CD14-positive monocyte (primary cell): ENCODE results near the gene MXRA8. TPM values are rescaled to one million over a fixed set of nuclear protein-coding genes. Genes with fewer than 3 reads are reported as not detected.

Experiments
- DNase-seq, 3 donors: peaks; one replicate each; pipeline ENCODE4 v3.0.0-alpha.2; 2011 to 2022
- H2AFZ ChIP-seq: 2 replicates; pipeline ENCODE4 v1.6.0; 2012; ENCODE audit warnings: mild to moderate bottlenecking, low read depth, low read length, inconsistent platforms; ENCODE audit not compliant: insufficient read depth, poor library complexity, severe bottlenecking
- H3K27ac ChIP-seq, 2 donors: 1 replicate in 1 of 2; 2 replicates in 1 of 2; pipeline ENCODE4 v1.5.1; 2012 to 2013; ENCODE audit warnings: low read length in 2 of 2, control low read depth in 1 of 2, inconsistent platforms in 1 of 2, low read depth in 1 of 2, mild to moderate bottlenecking in 1 of 2
- H3K27me3 ChIP-seq, 2 donors: one replicate each; pipeline versions ENCODE4 v1.6.0 to v1.6.1; 2011 to 2013; ENCODE audit warnings: low read length in 2 of 2; ENCODE audit not compliant: control insufficient read depth in 2 of 2, insufficient read depth in 2 of 2
- H3K36me3 ChIP-seq, 2 donors: replicated peaks in 1 of 2; 1 replicate in 1 of 2; 2 replicates in 1 of 2; pipeline versions ENCODE4 v1.5.1 to v1.6.1; 2012 to 2013; ENCODE audit warnings: low read length in 2 of 2, control low read depth in 1 of 2, inconsistent platforms in 1 of 2, mild to moderate bottlenecking in 1 of 2; ENCODE audit not compliant: insufficient read depth in 2 of 2, control insufficient read depth in 1 of 2
- H3K4me1 ChIP-seq, 2 donors: 1 replicate in 1 of 2; 2 replicates in 1 of 2; pipeline versions ENCODE4 v1.5.1 to v1.6.1; 2012 to 2013; ENCODE audit warnings: low read length in 2 of 2, control low read depth in 1 of 2, inconsistent platforms in 1 of 2, mild to moderate bottlenecking in 1 of 2, moderate library complexity in 1 of 2; ENCODE audit not compliant: insufficient read depth in 2 of 2, control insufficient read depth in 1 of 2
- H3K4me2 ChIP-seq: replicated peaks from 2 replicates; pipeline ENCODE3; 2012; ENCODE audit warnings: low read length, moderate library complexity, mild to moderate bottlenecking; ENCODE audit not compliant: poor library complexity, severe bottlenecking; ENCODE audit errors: extremely low read depth
- H3K4me3 ChIP-seq, 3 experiments: fragments of 200-600 bp in 1 of 3; sonication (generic) in 1 of 3; replicated peaks in 1 of 3; 1 replicate in 2 of 3; 2 replicates in 1 of 3; pipeline ENCODE4 v1.5.1; 2011 to 2013; ENCODE audit warnings: low read length in 3 of 3, mild to moderate bottlenecking in 3 of 3, control low read depth in 2 of 3, low read depth in 2 of 3, inconsistent platforms in 1 of 3, moderate library complexity in 1 of 3
- H3K79me2 ChIP-seq: 2 replicates; pipeline ENCODE4 v1.6.0; 2012; ENCODE audit warnings: mild to moderate bottlenecking, control low read depth, inconsistent platforms, low read length, moderate library complexity; ENCODE audit not compliant: insufficient read depth
- H3K9ac ChIP-seq: 2 replicates; pipeline ENCODE4 v1.6.0; 2017; ENCODE audit warnings: low read length, mild to moderate bottlenecking; ENCODE audit not compliant: insufficient read depth, poor library complexity, severe bottlenecking
- H3K9me3 ChIP-seq, 2 donors: replicated peaks in 1 of 2; 1 replicate in 1 of 2; 2 replicates in 1 of 2; pipeline versions ENCODE4 v1.5.1 to v1.6.1; 2012 to 2013; ENCODE audit warnings: low read length in 2 of 2, control low read depth in 1 of 2; ENCODE audit not compliant: control insufficient read depth in 1 of 2, insufficient read depth in 1 of 2
- H4K20me1 ChIP-seq: 2 replicates; pipeline ENCODE4 v1.6.0; 2012; ENCODE audit warnings: mild to moderate bottlenecking, low read length, control low read depth, moderate library complexity; ENCODE audit not compliant: insufficient read depth
- H3K27ac Mint-ChIP-seq, 7 donors: one replicate each; pipeline ENCODE4 v1.8.0; 2020; ENCODE audit warnings: mild to moderate bottlenecking in 7 of 7, mixed read lengths in 7 of 7, moderate library complexity in 6 of 7, inconsistent platforms in 2 of 7
- H3K27me3 Mint-ChIP-seq, 3 donors: one replicate each; pipeline ENCODE4 v1.8.0; 2021 to 2022; ENCODE audit warnings: low read depth in 3 of 3, mild to moderate bottlenecking in 3 of 3, mixed read lengths in 3 of 3, moderate library complexity in 3 of 3, inconsistent platforms in 1 of 3
- H3K36me3 Mint-ChIP-seq, 2 donors: one replicate each; pipeline ENCODE4 v1.8.0; 2020; ENCODE audit warnings: mixed read lengths in 2 of 2, inconsistent platforms in 1 of 2, mild to moderate bottlenecking in 1 of 2
- H3K4me1 Mint-ChIP-seq: one replicate; pipeline ENCODE4 v1.8.0; 2020; ENCODE audit warnings: mild to moderate bottlenecking, mixed read lengths
- H3K4me3 Mint-ChIP-seq, 2 donors: one replicate each; pipeline ENCODE4 v1.8.0; 2020; ENCODE audit warnings: mild to moderate bottlenecking in 2 of 2, mixed read lengths in 2 of 2, moderate library complexity in 1 of 2
- H3K9me3 Mint-ChIP-seq, 7 donors: one replicate each; pipeline ENCODE4 v1.8.0; 2020 to 2022; ENCODE audit warnings: mixed read lengths in 7 of 7, mild to moderate bottlenecking in 6 of 7, moderate library complexity in 6 of 7, inconsistent platforms in 2 of 7
- CTCF ChIP-seq: fragments of 200-600 bp; IDR thresholded peaks from one replicate; pipeline ENCODE4 v1.8.0; 2022; ENCODE audit warnings: antibody characterized with exemption, mild to moderate bottlenecking
- WGBS: methylation state at CpG from one replicate; pipeline ENCODE4 v1.1.5; 2013; ENCODE audit warnings: missing lambda C conversion rate; ENCODE audit not compliant: insufficient coverage; 5-methylcytosine and 5-hydroxymethylcytosine counted together
- intact Hi-C, 2 donors: fragments of 100-400 bp; cut with micrococcal nuclease; formaldehyde crosslinking; loops; one replicate each; pipeline versions ENCODE4 v1.15.0 to v1.15.1; 2023
- polyA plus RNA-seq, 3 donors: library from polyadenylated mRNA; depleted of rRNA in 1 of 3; unstranded in 2 of 3; stranded (reverse) in 1 of 3; fragments of 300-500 nt in 2 of 3; fragments of >200 nt in 1 of 3; fragmentation: Illumina TruSeq in 2 of 3; gene quantifications; 1 replicate in 2 of 3; 2 replicates in 1 of 3; pipeline ENCODE4 v1.2.3, GENCODE V29; 2012 to 2021

Gene MXRA8
- polyA plus RNA-seq, 3 donors, result not detected

GRCh38 chr1:1315435-1315954, 42.9 kb downstream of the MXRA8 start:
- Histone ChIP-seq H3K9me3 (no peaks in the 10 kb centered on the region), H3K4me2 (no peak overlapping the region), H3K4me3 (no peak overlapping the region), H3K79me2 (peaks cover 9% of the 10 kb centered on the region), H3K4me1 (no peaks in the 10 kb centered on the region), H3K9ac (no peak overlapping the region), H4K20me1 (peaks cover 68% of the 10 kb centered on the region), H2AFZ (no peak overlapping the region), H3K27ac (no peak overlapping the region), H3K27me3 (no peaks in the 10 kb centered on the region), H3K36me3 (peaks cover 73 to 90% of the 10 kb centered on the region in 2 donors)
- H3K9me3 Mint-ChIP-seq, result no peaks in the 10 kb centered on the region
- H3K27me3 Mint-ChIP-seq, result no peaks in the 10 kb centered on the region
- no peak for TF ChIP-seq CTCF
- DNase-seq, result no peak
- no peak overlapping the region for H3K4me3 Mint-ChIP-seq
- no peak overlapping the region for H3K27ac Mint-ChIP-seq
- H3K4me1 Mint-ChIP-seq, result no peaks in the 10 kb centered on the region
- WGBS, result 96% methylated on average over 6 of the region's 26 CpGs
- peaks cover 51 to 91% of the 10 kb centered on the region in 2 donors for H3K36me3 Mint-ChIP-seq
- intact Hi-C loops, result no loop called here

GRCh38 chr1:1314678-1315335, 43.5 kb downstream of the MXRA8 start:
- Histone ChIP-seq H3K36me3 (peaks cover 70 to 87% of the 10 kb centered on the region in 2 donors), H3K79me2 (peaks cover 4% of the 10 kb centered on the region), H3K4me2 (no peak overlapping the region), H4K20me1 (peaks cover 61% of the 10 kb centered on the region), H3K9me3 (no peaks in the 10 kb centered on the region), H3K4me3 (no peak overlapping the region), H3K27ac (no peak overlapping the region), H3K4me1 (peaks cover 0 to under 1% of the 10 kb centered on the region in 2 donors), H3K9ac (no peak overlapping the region), H2AFZ (no peak overlapping the region), H3K27me3 (no peaks in the 10 kb centered on the region)
- peaks cover 47 to 87% of the 10 kb centered on the region in 2 donors for H3K36me3 Mint-ChIP-seq
- intact Hi-C loops, result no loop called here
- peaks cover under 1% of the 10 kb centered on the region for H3K4me1 Mint-ChIP-seq
- no peaks in the 10 kb centered on the region for H3K27me3 Mint-ChIP-seq
- no peaks in the 10 kb centered on the region for H3K9me3 Mint-ChIP-seq
- TF ChIP-seq CTCF, result no peak
- H3K4me3 Mint-ChIP-seq, result no peak overlapping the region
- no peak for DNase-seq
- peak overlapping the region in 2 of 7 donors; percentile 9 to 42 for H3K27ac Mint-ChIP-seq
- WGBS, result 95% methylated on average over 22 of the region's 23 CpGs
